ENCODE data around the gene ADGRL3. TPM values are rescaled to one million over a fixed set of nuclear protein-coding genes. Genes with fewer than 3 reads are reported as not detected.

ADGRL3 gene
- total RNA-seq, 3 donors from 2014 or later = 4.3 to 10.8 (median 4.3) TPM

GRCh38 chr4:61193863-61194262 lies 6.3 kb upstream of the ADGRL3 start:
- Histone ChIP-seq H3K36me3 (ENCODE audit: low read depth) (no peaks in the 10 kb centered on the region), H3K9me3 (no peaks in the 10 kb centered on the region), H3K4me1 (ENCODE audit: low read depth) (no peaks in the 10 kb centered on the region), H3K4me3 (no peak overlapping the region)
- TF ChIP-seq CTCF (IDR thresholded peaks at IDR 0.05) = no peak
- no peak for ATAC-seq
- DNase-seq = no peak
- intact Hi-C loops (cut with DNase I, micrococcal nuclease) = no loop called here

- H3K4me3 ChIP-seq = no peak overlapping the region
- ATAC-seq (no peak), DNase-seq (no peak)
- TF ChIP-seq CTCF (IDR thresholded peaks at IDR 0.05) = no peak
- no peaks in the 10 kb centered on the region for H3K9me3 ChIP-seq
- H3K36me3 ChIP-seq (ENCODE audit: low read depth) = no peaks in the 10 kb centered on the region
- intact Hi-C loops (cut with DNase I, micrococcal nuclease) = no loop called here
- H3K4me1 ChIP-seq (ENCODE audit: low read depth) = no peaks in the 10 kb centered on the region
Observed at GRCh38 chr4:61194571-61194970, 5.6 kb upstream of the ADGRL3 start.

GRCh38 chr4:61195101-61195500 lies 5.0 kb upstream of the ADGRL3 start:
- no peaks in the 10 kb centered on the region for H3K9me3 ChIP-seq
- intact Hi-C loops (cut with DNase I, micrococcal nuclease) = no loop called here
- TF ChIP-seq CTCF (IDR thresholded peaks at IDR 0.05) = no peak
- no peaks in the 10 kb centered on the region for H3K36me3 ChIP-seq (ENCODE audit: low read depth)
- no peaks in the 10 kb centered on the region for H3K4me1 ChIP-seq (ENCODE audit: low read depth)
- DNase-seq (no peak), ATAC-seq (no peak)
- no peak overlapping the region for H3K4me3 ChIP-seq

GRCh38 chr4:61198686-61199085 lies 1.4 kb upstream of the ADGRL3 start:
- no peak overlapping the region for H3K4me3 ChIP-seq
- no peaks in the 10 kb centered on the region for H3K9me3 ChIP-seq
- ATAC-seq = no peak
- no peaks in the 10 kb centered on the region for H3K36me3 ChIP-seq (ENCODE audit: low read depth)
- no peak for DNase-seq
- TF ChIP-seq CTCF (IDR thresholded peaks at IDR 0.05) = no peak
- intact Hi-C loops (cut with DNase I, micrococcal nuclease) = no loop called here
- no peaks in the 10 kb centered on the region for H3K4me1 ChIP-seq (ENCODE audit: low read depth)

GRCh38 chr4:61199873-61200186 lies 296 bp upstream of the ADGRL3 start:
- ATAC-seq (no peak), DNase-seq (no peak)
- Histone ChIP-seq H3K9me3 (no peaks in the 10 kb centered on the region), H3K4me1 (ENCODE audit: low read depth) (no peaks in the 10 kb centered on the region), H3K4me3 (no peak overlapping the region), H3K36me3 (ENCODE audit: low read depth) (no peaks in the 10 kb centered on the region)
- no peak for TF ChIP-seq CTCF (IDR thresholded peaks at IDR 0.05)
- intact Hi-C loops (cut with DNase I, micrococcal nuclease) = no loop called here

- H3K4me3 ChIP-seq = no peak overlapping the region
- no peak for TF ChIP-seq CTCF (IDR thresholded peaks at IDR 0.05)
- intact Hi-C loops (cut with DNase I, micrococcal nuclease) = no loop called here
- no peaks in the 10 kb centered on the region for H3K4me1 ChIP-seq (ENCODE audit: low read depth)
- H3K9me3 ChIP-seq = no peaks in the 10 kb centered on the region
- ATAC-seq (no peak), DNase-seq (peak in 1 of 3 donors; percentile 5)
- no peaks in the 10 kb centered on the region for H3K36me3 ChIP-seq (ENCODE audit: low read depth)
Observed at GRCh38 chr4:61200916-61201526, 895 bp downstream of the ADGRL3 start.
